GM18868 (cell line): Measurements from ENCODE around the gene CENPQ.

Source experiments
- ATAC-seq: cut with Tn5 transposase; IDR thresholded peaks from one replicate; pipeline ENCODE4 v1.9.1; 2021; ENCODE audit warnings: mild to moderate bottlenecking, moderate library complexity; ENCODE audit not compliant: unreplicated experiment

CENPQ gene

DNA sequence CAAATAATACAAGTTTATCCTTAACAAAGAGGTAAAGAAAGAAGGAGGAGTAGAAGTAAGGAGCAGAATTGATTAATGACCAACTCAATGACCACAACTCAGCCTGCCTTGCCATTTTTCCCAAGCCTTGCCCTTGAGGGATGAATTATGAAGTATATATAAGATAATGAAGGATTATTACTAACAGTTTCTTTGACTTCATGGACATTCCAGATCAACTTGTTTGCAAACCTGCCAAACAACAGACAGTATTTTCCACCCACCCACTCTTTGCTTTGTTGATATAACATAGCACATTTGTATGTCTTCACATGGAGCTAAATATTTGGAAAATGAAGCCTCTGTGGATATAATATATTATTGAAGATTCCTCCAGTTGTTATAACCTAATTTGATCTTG is 77.4 kb downstream of the CENPQ start:
- no peak for ATAC-seq

DNA sequence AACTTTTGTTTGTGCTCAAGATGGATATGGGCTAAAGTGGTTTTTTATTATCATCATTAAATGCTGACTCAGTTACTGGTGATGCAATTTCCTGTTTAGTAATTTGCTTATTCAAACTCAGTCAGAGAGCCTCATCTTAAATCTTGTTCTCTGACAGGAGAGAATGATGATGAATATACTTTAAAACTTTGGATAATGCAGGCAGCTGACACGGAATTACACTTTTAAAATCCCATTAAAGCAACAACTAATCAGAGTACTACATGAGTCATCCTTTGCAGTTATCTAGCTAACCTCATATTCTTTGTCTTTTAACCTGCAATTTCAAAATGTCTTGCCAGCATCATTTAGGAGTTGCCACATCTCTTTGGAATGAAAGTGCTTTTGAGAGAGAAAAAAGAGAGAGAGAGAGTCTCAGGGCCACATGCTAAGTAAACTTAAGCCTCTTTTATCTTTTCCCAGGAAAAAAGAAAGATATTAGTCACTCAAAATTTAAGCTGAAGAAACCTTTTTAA is 78.1 kb downstream of the CENPQ start:
- ATAC-seq = no peak

DNA sequence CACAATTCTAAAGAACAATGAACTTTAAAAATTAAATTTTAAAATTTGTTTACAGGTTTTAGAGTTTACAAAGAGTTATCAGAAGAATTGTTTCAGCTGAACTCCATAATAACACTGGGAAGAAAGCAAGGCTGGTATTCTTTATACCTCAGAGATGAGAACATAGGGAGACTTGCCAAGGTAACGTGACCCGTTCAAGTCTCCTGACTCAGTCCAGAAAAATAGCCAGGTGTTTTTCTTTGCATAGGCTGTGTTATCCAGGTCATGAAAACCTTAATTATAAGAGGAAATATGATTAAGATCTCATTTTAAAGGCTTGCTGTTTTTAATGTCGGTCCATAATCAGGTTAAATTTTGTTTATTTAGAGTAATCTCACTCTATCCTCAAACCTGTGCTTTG is 78.8 kb downstream of the CENPQ start:
- no peak for ATAC-seq
